BLaER1 treated with 17β-estradiol and CSF1 and Interleukin-3, amounts not matched to agents 10 nM and 100 nM (cell line): ENCODE data around the gene TEK.

Experiments used
- H3K27ac ChIP-seq, 11 experiments: shearing (Covaris generic); formaldehyde crosslinking; 2 replicates each; pipeline ENCODE4 v1.8.1; 2022
- H3K27me3 ChIP-seq, 11 experiments: shearing (Covaris generic); formaldehyde crosslinking; 2 replicates each; pipeline ENCODE4 v1.8.1; 2022
- H3K36me3 ChIP-seq, 11 experiments: shearing (Covaris generic); formaldehyde crosslinking; 2 replicates each; pipeline ENCODE4 v1.8.1; 2022
- H3K4me1 ChIP-seq, 10 experiments: shearing (Covaris generic); formaldehyde crosslinking; 2 replicates each; pipeline ENCODE4 v1.8.1; 2022
- H3K4me2 ChIP-seq, 11 experiments: shearing (Covaris generic); formaldehyde crosslinking; 2 replicates each; pipeline ENCODE4 v1.8.1; 2022
- H3K4me3 ChIP-seq, 10 experiments: shearing (Covaris generic); formaldehyde crosslinking; 2 replicates each; pipeline ENCODE4 v1.8.1; 2022
- H3K9ac ChIP-seq, 11 experiments: shearing (Covaris generic); formaldehyde crosslinking; 2 replicates each; pipeline ENCODE4 v1.8.1; 2022
- H3K9me3 ChIP-seq, 11 experiments: shearing (Covaris generic); formaldehyde crosslinking; replicated peaks in 1 of 11; 2 replicates each; pipeline ENCODE4 v1.8.1; 2022
- H4K20me1 ChIP-seq, 11 experiments: shearing (Covaris generic); formaldehyde crosslinking; 2 replicates each; pipeline ENCODE4 v1.8.1; 2022
- Cebpa-rat ChIP-seq, 11 experiments: shearing (Covaris generic); IDR thresholded peaks; 2 replicates each; pipeline ENCODE4 v1.8.1; 2022

The TEK gene

GRCh38 chr9:27183701-27184100, 74.7 kb downstream of the TEK start:
- Histone ChIP-seq H3K9ac (no peak overlapping the region), H3K4me1 (no peaks in the 10 kb centered on the region), H3K4me3 (no peak overlapping the region), H4K20me1 (no peaks in the 10 kb centered on the region), H3K27ac (no peak overlapping the region), H3K27me3 (no peaks in the 10 kb centered on the region), H3K9me3 (0 out of 22 replicates have a peak, but pooled peaks cover 0 to 2% (median 0%) of the 10 kb centered on the region in 11 experiments), H3K36me3 (no peaks in the 10 kb centered on the region), H3K4me2 (no peak overlapping the region)
- no peak for TF ChIP-seq Cebpa-rat (IDR thresholded peaks at IDR 0.05)

- Histone ChIP-seq H3K27ac (no peak overlapping the region), H3K4me2 (no peak overlapping the region), H3K9me3 (no peaks in the 10 kb centered on the region), H3K4me1 (no peaks in the 10 kb centered on the region), H3K27me3 (no peaks in the 10 kb centered on the region), H4K20me1 (no peaks in the 10 kb centered on the region), H3K9ac (no peak overlapping the region), H3K36me3 (no peaks in the 10 kb centered on the region), H3K4me3 (no peak overlapping the region)
- no peak for TF ChIP-seq Cebpa-rat (IDR thresholded peaks at IDR 0.05)
Measured at GRCh38 chr9:27184556-27185351, 75.7 kb downstream of the TEK start.

GRCh38 chr9:27188426-27188825, 79.4 kb downstream of the TEK start:
- H3K9me3 ChIP-seq = no peaks in the 10 kb centered on the region
- no peak overlapping the region for H3K27ac ChIP-seq
- no peak for TF ChIP-seq Cebpa-rat (IDR thresholded peaks at IDR 0.05)
- peaks cover 0 to 16% (median 3%) of the 10 kb centered on the region in 10 experiments; a peak in 7 of 20 replicates for H3K4me1 ChIP-seq
- no peak overlapping the region for H3K4me2 ChIP-seq
- no peak overlapping the region for H3K4me3 ChIP-seq
- H3K9ac ChIP-seq = no peak overlapping the region
- H3K27me3 ChIP-seq = no peaks in the 10 kb centered on the region
- H3K36me3 ChIP-seq = no peaks in the 10 kb centered on the region
- no peaks in the 10 kb centered on the region for H4K20me1 ChIP-seq

DNA sequence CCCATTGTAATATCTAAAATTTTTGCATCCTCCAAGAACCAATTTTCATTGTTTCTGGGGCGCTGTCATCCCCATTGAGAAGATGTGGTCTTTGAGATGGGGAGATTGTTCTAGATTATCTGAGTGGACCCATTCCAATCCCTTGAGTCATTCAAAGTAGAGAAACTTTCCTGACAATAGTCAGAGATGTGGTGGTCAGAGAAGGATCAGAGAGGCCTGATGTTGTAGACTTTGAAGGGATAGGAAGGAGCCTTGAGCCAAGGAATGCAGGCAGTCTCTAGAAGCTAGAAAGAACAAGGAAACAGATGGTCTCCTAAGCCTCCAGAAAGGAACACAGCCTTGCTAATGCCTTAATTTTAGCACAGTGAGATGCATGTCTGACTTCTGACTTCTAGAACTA, 80.4 kb downstream of the TEK start:
- Histone ChIP-seq H4K20me1 (no peaks in the 10 kb centered on the region), H3K9ac (no peak overlapping the region), H3K36me3 (no peaks in the 10 kb centered on the region), H3K4me1 (peaks cover 0 to 26% (median 3%) of the 10 kb centered on the region in 10 experiments; a peak in 8 of 20 replicates), H3K27me3 (no peaks in the 10 kb centered on the region), H3K4me3 (no peak overlapping the region), H3K27ac (no peak overlapping the region), H3K4me2 (no peak overlapping the region), H3K9me3 (no peaks in the 10 kb centered on the region)
- no peak for TF ChIP-seq Cebpa-rat (IDR thresholded peaks at IDR 0.05)

GRCh38 chr9:27192291-27192960, 83.4 kb downstream of the TEK start:
- Histone ChIP-seq H3K9me3 (no peaks in the 10 kb centered on the region), H3K4me1 (peaks cover 0 to 42% (median 6%) of the 10 kb centered on the region in 10 experiments; a peak in 11 of 20 replicates), H3K36me3 (no peaks in the 10 kb centered on the region), H4K20me1 (no peaks in the 10 kb centered on the region), H3K27ac (no peak overlapping the region), H3K4me3 (no peak overlapping the region), H3K27me3 (no peaks in the 10 kb centered on the region), H3K9ac (no peak overlapping the region), H3K4me2 (peak overlapping the region in 5 of 11 experiments; percentile 26 to 71 (median 40); a peak in 7 of 22 replicates)
- TF ChIP-seq Cebpa-rat (IDR thresholded peaks at IDR 0.05) = no peak

DNA sequence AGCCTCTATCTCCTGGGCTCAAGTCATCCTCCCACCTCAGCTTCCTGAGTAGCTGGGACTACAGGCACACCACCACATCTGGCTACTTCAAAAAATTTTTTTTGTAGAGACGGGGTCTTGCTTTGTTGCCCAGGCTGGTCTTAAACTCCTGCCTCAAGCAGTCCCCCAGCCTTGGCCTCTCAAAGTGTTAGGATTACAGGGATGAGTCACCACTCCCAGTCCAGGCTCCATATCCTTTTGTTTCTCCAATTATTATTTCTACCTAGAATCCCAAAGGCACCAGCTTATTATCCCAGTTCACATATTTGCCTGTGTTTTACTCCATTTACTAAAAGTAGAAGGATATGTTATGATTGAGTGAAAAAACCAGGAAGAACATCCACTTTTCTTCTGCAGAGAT, 84.9 kb downstream of the TEK start:
- Histone ChIP-seq H3K4me3 (no peak overlapping the region), H3K9me3 (no peaks in the 10 kb centered on the region), H3K27me3 (no peaks in the 10 kb centered on the region), H3K4me2 (peak overlapping the region in 2 of 11 experiments; percentile 12 to 71; a peak in 3 of 22 replicates), H3K4me1 (peaks cover 0 to 42% (median 6%) of the 10 kb centered on the region in 10 experiments; a peak in 11 of 20 replicates), H3K27ac (peak overlapping the region in 1 of 11 experiments; percentile 44; a peak in 1 of 22 replicates), H3K9ac (no peak overlapping the region), H4K20me1 (no peaks in the 10 kb centered on the region), H3K36me3 (no peaks in the 10 kb centered on the region)
- no peak for TF ChIP-seq Cebpa-rat (IDR thresholded peaks at IDR 0.05)

DNA sequence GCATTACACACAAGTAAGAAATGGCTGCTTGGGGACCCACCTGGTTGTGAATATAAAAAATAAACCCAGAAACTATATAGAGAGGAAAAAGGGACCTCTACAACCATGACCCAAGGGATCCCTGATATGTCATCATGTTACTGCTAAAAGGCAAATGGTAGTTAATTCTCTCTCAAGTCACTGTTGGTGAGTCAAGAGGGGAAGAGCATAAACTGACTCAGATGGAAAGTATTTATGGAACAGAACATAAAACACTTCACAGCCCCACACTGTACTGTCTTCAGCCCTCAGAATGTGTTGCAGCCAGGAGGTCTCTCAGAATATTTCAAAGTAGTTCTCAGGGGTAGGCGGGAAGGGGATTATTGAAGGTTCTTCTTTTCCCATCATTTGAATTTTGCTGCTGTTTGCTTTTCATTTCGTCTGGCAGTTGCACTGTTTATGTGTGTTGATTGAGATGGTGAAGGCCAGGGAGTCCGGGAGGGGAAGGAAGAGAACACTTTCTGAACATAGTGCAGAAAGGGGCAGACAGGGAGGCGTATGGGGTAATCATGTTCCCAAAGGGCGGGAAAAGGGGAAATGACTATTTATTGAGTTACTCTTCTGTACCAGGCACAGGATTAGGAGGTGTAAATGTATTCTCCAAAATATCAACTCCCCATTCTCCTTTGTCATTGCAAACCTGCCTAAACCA, 85.5 kb downstream of the TEK start:
- Histone ChIP-seq H4K20me1 (no peaks in the 10 kb centered on the region), H3K4me2 (peak overlapping the region in 5 of 11 experiments; percentile 17 to 76 (median 45); a peak in 9 of 22 replicates), H3K4me1 (peaks cover 0 to 42% (median 6%) of the 10 kb centered on the region in 10 experiments; a peak in 11 of 20 replicates), H3K36me3 (no peaks in the 10 kb centered on the region), H3K9ac (no peak overlapping the region), H3K9me3 (no peaks in the 10 kb centered on the region), H3K27me3 (no peaks in the 10 kb centered on the region), H3K4me3 (no peak overlapping the region), H3K27ac (peak overlapping the region in 1 of 11 experiments; percentile 44; a peak in 1 of 22 replicates)
- no peak for TF ChIP-seq Cebpa-rat (IDR thresholded peaks at IDR 0.05)

DNA sequence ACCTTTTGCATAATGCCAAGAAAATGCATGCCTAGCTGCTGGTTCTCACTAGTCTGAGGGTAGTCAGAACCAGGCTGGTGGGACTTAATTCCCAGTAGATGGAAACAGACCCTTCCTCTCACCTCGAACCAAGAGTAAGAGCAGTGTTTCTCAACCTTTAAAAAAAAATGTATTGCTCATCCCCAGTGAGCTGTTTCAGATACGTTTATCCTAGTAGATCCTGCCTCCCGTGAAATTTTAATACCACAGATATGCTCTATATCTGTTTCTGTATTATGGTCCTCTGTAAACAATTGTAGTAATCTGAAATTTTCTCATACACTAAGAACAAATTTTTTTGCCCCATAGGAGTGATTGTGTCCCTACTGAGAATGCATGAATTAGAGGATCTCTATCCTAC, 86.2 kb downstream of the TEK start:
- H3K27me3 ChIP-seq = no peaks in the 10 kb centered on the region
- H3K4me3 ChIP-seq = no peak overlapping the region
- H3K4me2 ChIP-seq = peak overlapping the region in 5 of 11 experiments; percentile 17 to 76 (median 45); a peak in 9 of 22 replicates
- H3K9me3 ChIP-seq = no peaks in the 10 kb centered on the region
- no peak overlapping the region for H3K27ac ChIP-seq
- TF ChIP-seq Cebpa-rat (IDR thresholded peaks at IDR 0.05) = no peak
- H3K9ac ChIP-seq = no peak overlapping the region
- no peaks in the 10 kb centered on the region for H3K36me3 ChIP-seq
- H4K20me1 ChIP-seq = no peaks in the 10 kb centered on the region
- H3K4me1 ChIP-seq = peaks cover 0 to 42% (median 6%) of the 10 kb centered on the region in 10 experiments; a peak in 11 of 20 replicates

DNA sequence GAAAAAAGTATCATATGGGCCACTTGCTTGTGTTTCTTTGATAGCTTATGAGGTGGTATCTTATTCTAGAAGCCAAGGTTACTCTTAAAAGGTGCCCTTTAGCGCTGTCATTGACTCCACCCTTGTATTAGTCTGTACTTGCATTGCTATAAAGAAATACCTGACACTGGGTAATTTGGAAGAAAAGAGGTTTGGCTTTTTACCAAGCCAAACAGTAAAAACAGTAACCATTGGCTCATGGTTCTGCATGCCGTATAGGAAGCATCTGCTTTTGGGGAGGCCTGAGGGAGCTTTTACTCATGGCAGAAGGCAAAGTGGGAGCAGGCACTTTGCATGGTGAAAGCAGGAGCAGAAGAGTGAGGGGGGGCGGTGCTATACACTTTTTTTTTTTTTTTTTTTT, 87.4 kb downstream of the TEK start:
- Histone ChIP-seq H3K9ac (no peak overlapping the region), H3K4me1 (peaks cover 0 to 42% (median 6%) of the 10 kb centered on the region in 10 experiments; a peak in 11 of 20 replicates), H3K36me3 (no peaks in the 10 kb centered on the region), H3K9me3 (no peaks in the 10 kb centered on the region), H3K4me2 (no peak overlapping the region), H3K4me3 (no peak overlapping the region), H3K27me3 (no peaks in the 10 kb centered on the region), H3K27ac (no peak overlapping the region), H4K20me1 (no peaks in the 10 kb centered on the region)
- TF ChIP-seq Cebpa-rat (IDR thresholded peaks at IDR 0.05) = no peak
